ENCODE data around the gene SAP30L. TPM values are rescaled to one million over a fixed set of nuclear protein-coding genes. Genes with fewer than 3 reads are reported as not detected.

SAP30L gene
- total and polyA plus RNA-seq, 2 of the 13 experiments (the other 11 are each of a cell fraction or from before 2014, with no cell fraction given): 27.9 to 37.2 TPM

GRCh38 chr5:154446195-154447088 lies 645 bp downstream of the SAP30L start:
- in situ Hi-C loops (cut with HindIII; ENCODE audit: extremely low pct_ligation_motif_present, low pct_unique_long_range_greater_than_20kb): no loop called here
- FAIRE-seq (no peak), DNase-seq (ENCODE audit: low spot score) (peak; percentile 36), ATAC-seq (peak; percentile 61)
- Histone ChIP-seq H3K9ac (ENCODE audit: insufficient read depth, low read depth, low read length) (peak overlapping the region; percentile 78), H3K79me2 (ENCODE audit: insufficient read depth, low read length) (peaks cover 23% of the 10 kb centered on the region), H3K27ac (ENCODE audit: extremely low read length, insufficient read depth, low read length) (peak overlapping the region; percentile 72), H3K4me3 (replicated peaks in 1 of 3; ENCODE audit: insufficient read depth in 1 of 3, low read depth in 2 of 3, low read length in 3 of 3) (peak overlapping the region; percentile 81 to 97 (median 94)), H3K9me3 (ENCODE audit: low read length) (no peaks in the 10 kb centered on the region), H3K27me3 (ENCODE audit: control insufficient read depth in 1 of 2, insufficient read depth in 2 of 2, low read length in 2 of 2) (no peaks in the 10 kb centered on the region), H4K20me1 (ENCODE audit: insufficient read depth, low read length) (peaks cover 11% of the 10 kb centered on the region), H2AFZ (ENCODE audit: low read length) (no peak overlapping the region), H3K4me2 (ENCODE audit: low read depth, low read length) (peak overlapping the region; percentile 93), H3K36me3 (replicated peaks in 1 of 2; ENCODE audit: control insufficient read depth in 1 of 2, insufficient read depth in 2 of 2, low read length in 2 of 2) (peaks cover 0 to 8% of the 10 kb centered on the region in 2 experiments; a peak in 3 of 5 replicates), H3K4me1 (ENCODE audit: insufficient read depth, low read length) (peaks cover 34% of the 10 kb centered on the region)
- WGBS (ENCODE audit: low lambda C conversion rate): 1% methylated on average over 20 of the region's 87 CpGs
- intact Hi-C loops (cut with micrococcal nuclease; ENCODE audit: unreplicated experiment): no loop called here
- no TSS peak for BruUV-seq (replicated peaks)
- ChIA-PET POLR2A (interaction anchor here (0.7 to 1.4 kb wide), 2 partner anchors 59 to 256 kb away, joined by 4 to 5 read pairs; partner anchors contain the start of gene GALNT10), CTCF (ENCODE audit: low intra/inter-chr PET ratio, low total read pairs) (no interaction called here)
- TF ChIP-seq ZBTB38 (CRISPR knock-in tag; IDR thresholded peaks at IDR 0.05) (peak; percentile 19; the same call in 1 of the 2 replicates), ZNF441 (CRISPR knock-in tag; IDR thresholded peaks at IDR 0.05; ENCODE audit: borderline replicate concordance) (peak; percentile 20; the same call in 1 of the 2 replicates), ZBTB7B (CRISPR knock-in tag; IDR thresholded peaks at IDR 0.05) (peak; percentile 33; the same call in 1 of the 2 replicates), ELF3 (CRISPR knock-in tag; IDR thresholded peaks at IDR 0.05) (no peak), SAP130 (CRISPR knock-in tag; IDR thresholded peaks at IDR 0.05; ENCODE audit: low read depth) (peak; percentile 62), ZNF263 (CRISPR knock-in tag; IDR thresholded peaks at IDR 0.05) (0 out of 2 replicates have a peak, but pooled peaks have one; percentile 12), ZGPAT (CRISPR knock-in tag; IDR thresholded peaks at IDR 0.05) (0 out of 2 replicates have a peak, but pooled peaks have one; percentile 34), TMF1 (CRISPR knock-in tag; IDR thresholded peaks at IDR 0.05; ENCODE audit: low read depth) (0 out of 2 replicates have a peak, but pooled peaks have one; percentile 28), SP4 (CRISPR knock-in tag; IDR thresholded peaks at IDR 0.05) (0 out of 2 replicates have a peak, but pooled peaks have one; percentile 22), YEATS2 (CRISPR knock-in tag; IDR thresholded peaks at IDR 0.05; ENCODE audit: borderline replicate concordance) (0 out of 2 replicates have a peak, but pooled peaks have one; percentile 23), ZNF407 (CRISPR knock-in tag; IDR thresholded peaks at IDR 0.05; ENCODE audit: not compliant biosample characterization) (peak; percentile 16), MED13 (CRISPR knock-in tag; IDR thresholded peaks at IDR 0.05) (peak; percentile 59; the same call in 1 of the 2 replicates), IRF2 (CRISPR knock-in tag; IDR thresholded peaks at IDR 0.05) (0 out of 2 replicates have a peak, but pooled peaks have one; percentile 21), AGO2 (optimal IDR thresholded peaks at IDR 0.05; ENCODE audit: low read depth, low read length) (peak; percentile 22)
